OCI-LY1 (cell line): ENCODE results near the gene PLA2G2F.

Experiments
- H2AFZ ChIP-seq: fragments of 200-600 bp; sonication (generic), shearing (Covaris generic); 2 replicates; pipeline ENCODE4 v1.6.0; 2014; ENCODE audit warnings: antibody characterized with exemption, mild to moderate bottlenecking, low read length
- H3F3A ChIP-seq: fragments of 200-600 bp; sonication (generic), shearing (Covaris generic); 2 replicates; pipeline ENCODE4 v1.6.0; 2014; ENCODE audit warnings: mild to moderate bottlenecking, antibody characterized with exemption, low read length, moderate library complexity; ENCODE audit not compliant: insufficient read depth
- H3K27ac ChIP-seq: fragments of 200-600 bp; sonication (generic); 2 replicates; pipeline ENCODE4 v1.5.1; 2014; ENCODE audit warnings: low read length, mixed run types, mild to moderate bottlenecking, low read depth; ENCODE audit not compliant: poor library complexity, severe bottlenecking
- H3K27me3 ChIP-seq: fragments of 200-600 bp; sonication (generic); 2 replicates; pipeline ENCODE4 v1.6.0; 2014; ENCODE audit warnings: antibody characterized with exemption, mild to moderate bottlenecking, low read length, moderate library complexity; ENCODE audit not compliant: insufficient read depth
- H3K36me3 ChIP-seq: fragments of 200-600 bp; sonication (generic); 2 replicates; pipeline ENCODE4 v1.6.1; 2014; ENCODE audit warnings: mild to moderate bottlenecking, antibody characterized with exemption, low read length, moderate library complexity, mixed read lengths; ENCODE audit not compliant: insufficient read depth
- H3K4me1 ChIP-seq: fragments of 200-600 bp; sonication (generic); 2 replicates; pipeline ENCODE4 v1.5.1; 2014; ENCODE audit warnings: mild to moderate bottlenecking, low read length, moderate library complexity; ENCODE audit not compliant: insufficient read depth, severe bottlenecking
- H3K4me2 ChIP-seq: fragments of 200-600 bp; sonication (generic), shearing (Covaris generic); 2 replicates; pipeline ENCODE4 v1.6.1; 2014; ENCODE audit warnings: low read length
- H3K4me3 ChIP-seq: fragments of 200-600 bp; sonication (generic); 2 replicates; pipeline ENCODE4 v1.5.1; 2014; ENCODE audit warnings: low read length, low read depth, mild to moderate bottlenecking, mixed read lengths; ENCODE audit not compliant: poor library complexity, severe bottlenecking
- H3K79me2 ChIP-seq: fragments of 200-600 bp; shearing (Covaris generic); 2 replicates; pipeline ENCODE4 v1.6.1; 2016; ENCODE audit warnings: mixed run types, low read length, mixed read lengths; ENCODE audit not compliant: insufficient read depth
- H3K9ac ChIP-seq: fragments of 200-600 bp; sonication (generic), shearing (Covaris generic); 2 replicates; pipeline ENCODE4 v1.6.1; 2014; ENCODE audit warnings: mild to moderate bottlenecking, low read length, mixed read lengths
- H3K9me2 ChIP-seq: fragments of 200-600 bp; sonication (generic), shearing (Covaris generic); 2 replicates; pipeline ENCODE4 v1.6.1; 2014; ENCODE audit warnings: low read depth, mild to moderate bottlenecking, low read length, mixed read lengths
- H3K9me3 ChIP-seq: fragments of 200-600 bp; shearing (Covaris generic); 2 replicates; pipeline ENCODE4 v1.6.1; 2014; ENCODE audit warnings: low read length, mixed read lengths
- H4K20me1 ChIP-seq: fragments of 200-600 bp; sonication (generic), shearing (Covaris generic); 2 replicates; pipeline ENCODE4 v1.6.0; 2016; ENCODE audit warnings: mild to moderate bottlenecking, low read length; ENCODE audit not compliant: insufficient read depth
- EZH2 ChIP-seq: fragments of 200-600 bp; sonication (generic), shearing (Covaris generic); IDR thresholded peaks from 2 replicates; pipeline ENCODE4 v1.8.0; 2017; ENCODE audit warnings: borderline replicate concordance, mixed run types, mild to moderate bottlenecking, antibody characterized with exemption, low read length, moderate library complexity, mixed read lengths
- TF ChIP-seq, protein P1 (sequence below): fragments of 200-600 bp; sonication (generic), shearing (Covaris generic); IDR thresholded peaks from 2 replicates; pipeline ENCODE4 v1.5.1; 2017; ENCODE audit warnings: mild to moderate bottlenecking, antibody characterized with exemption, low read length, moderate library complexity, mixed read lengths

Gene PLA2G2F

DNA sequence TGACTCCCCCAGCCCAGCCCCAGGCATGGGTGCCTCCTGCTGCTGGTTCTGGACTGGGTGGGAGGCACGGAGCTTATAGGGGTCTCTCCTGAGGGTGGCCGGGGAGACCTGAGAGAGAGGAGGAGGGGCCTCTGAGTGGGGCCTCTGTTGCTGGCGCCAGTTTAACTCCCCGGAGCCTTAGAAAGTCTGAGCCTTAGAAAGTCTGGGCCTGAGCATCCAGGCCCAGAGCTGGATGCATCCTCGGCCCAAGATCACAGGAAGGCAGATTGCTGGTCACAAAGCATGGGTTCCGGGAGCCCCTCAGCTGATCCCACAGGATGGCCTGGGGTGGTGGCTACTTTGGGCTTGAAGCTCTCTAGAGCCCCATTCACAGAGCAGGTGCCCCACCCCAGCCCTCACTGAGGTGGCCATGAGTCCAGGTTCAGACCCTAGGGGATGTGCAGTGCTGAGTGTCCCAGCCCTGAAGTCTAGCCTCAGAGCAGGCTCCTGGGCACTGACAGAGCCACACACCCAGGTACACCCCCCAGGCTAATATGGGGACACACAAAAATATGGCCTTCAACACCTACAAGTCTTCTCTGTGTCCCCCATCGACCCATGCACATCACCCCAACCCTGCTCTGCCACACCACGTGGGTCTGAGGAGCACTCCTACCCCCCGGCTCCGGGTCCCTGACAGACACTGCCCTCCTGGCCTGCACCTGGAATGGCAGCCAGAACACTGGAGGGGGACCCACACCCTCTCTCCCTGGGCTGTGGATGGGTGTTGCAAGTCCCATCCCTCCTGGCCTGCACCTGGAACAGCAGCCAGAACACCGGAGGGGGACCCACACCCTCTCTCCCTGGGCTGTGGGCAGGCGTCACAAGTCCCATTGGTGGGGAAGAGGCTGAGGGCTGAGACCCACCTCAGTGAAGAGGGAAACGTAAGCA, 9.7 kb downstream of the PLA2G2F start:
- Histone ChIP-seq H3F3A (no peaks in the 10 kb centered on the region), H3K79me2 (no peaks in the 10 kb centered on the region), H3K9me3 (no peaks in the 10 kb centered on the region), H3K9me2 (no peaks in the 10 kb centered on the region), H4K20me1 (no peaks in the 10 kb centered on the region), H2AFZ (no peak overlapping the region), H3K4me3 (no peak overlapping the region), H3K4me2 (no peak overlapping the region), H3K27ac (no peak overlapping the region), H3K27me3 (no peaks in the 10 kb centered on the region), H3K9ac (no peak overlapping the region), H3K36me3 (no peaks in the 10 kb centered on the region), H3K4me1 (peaks cover 6% of the 10 kb centered on the region)
- no peak for TF ChIP-seq EZH2
- TF ChIP-seq, protein P1, sequence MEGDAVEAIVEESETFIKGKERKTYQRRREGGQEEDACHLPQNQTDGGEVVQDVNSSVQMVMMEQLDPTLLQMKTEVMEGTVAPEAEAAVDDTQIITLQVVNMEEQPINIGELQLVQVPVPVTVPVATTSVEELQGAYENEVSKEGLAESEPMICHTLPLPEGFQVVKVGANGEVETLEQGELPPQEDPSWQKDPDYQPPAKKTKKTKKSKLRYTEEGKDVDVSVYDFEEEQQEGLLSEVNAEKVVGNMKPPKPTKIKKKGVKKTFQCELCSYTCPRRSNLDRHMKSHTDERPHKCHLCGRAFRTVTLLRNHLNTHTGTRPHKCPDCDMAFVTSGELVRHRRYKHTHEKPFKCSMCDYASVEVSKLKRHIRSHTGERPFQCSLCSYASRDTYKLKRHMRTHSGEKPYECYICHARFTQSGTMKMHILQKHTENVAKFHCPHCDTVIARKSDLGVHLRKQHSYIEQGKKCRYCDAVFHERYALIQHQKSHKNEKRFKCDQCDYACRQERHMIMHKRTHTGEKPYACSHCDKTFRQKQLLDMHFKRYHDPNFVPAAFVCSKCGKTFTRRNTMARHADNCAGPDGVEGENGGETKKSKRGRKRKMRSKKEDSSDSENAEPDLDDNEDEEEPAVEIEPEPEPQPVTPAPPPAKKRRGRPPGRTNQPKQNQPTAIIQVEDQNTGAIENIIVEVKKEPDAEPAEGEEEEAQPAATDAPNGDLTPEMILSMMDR = no peak

DNA sequence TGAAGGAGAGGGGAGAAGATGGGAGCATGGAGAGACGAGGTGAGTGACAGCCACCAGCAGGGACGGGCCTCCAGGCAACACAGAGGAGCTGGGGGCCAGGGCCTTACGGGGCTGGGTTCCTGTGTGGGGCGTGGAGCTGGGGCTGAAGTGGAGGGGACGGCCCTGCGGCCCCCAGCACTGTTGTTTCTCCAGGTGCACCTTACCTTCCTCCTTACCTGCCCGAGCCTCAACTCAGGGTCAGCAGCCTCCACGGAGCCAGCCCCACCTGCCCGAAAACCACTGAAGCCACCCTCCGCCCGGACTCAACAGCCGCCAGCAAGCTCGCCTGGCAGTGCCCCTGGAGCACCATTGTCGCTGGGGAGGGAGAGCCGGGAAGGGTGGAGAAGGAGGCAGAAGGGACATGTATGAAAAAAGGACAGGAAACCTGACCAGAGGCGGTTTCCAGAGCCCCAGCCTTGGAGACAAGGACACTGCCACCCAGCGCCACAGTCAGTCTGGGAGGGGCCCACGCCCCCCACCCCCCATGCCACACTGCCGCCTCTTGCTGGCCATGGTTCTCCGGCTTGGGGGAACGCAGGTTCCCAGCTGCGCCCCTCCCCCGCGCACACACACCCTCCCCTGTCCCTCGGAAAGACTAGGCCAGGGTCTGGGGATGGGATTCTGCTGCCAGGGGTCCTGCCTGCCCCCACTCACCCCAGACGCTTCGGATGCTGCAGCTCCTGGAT, 10.6 kb downstream of the PLA2G2F start:
- H3K9me3 ChIP-seq = no peaks in the 10 kb centered on the region
- TF ChIP-seq EZH2 = no peak
- TF ChIP-seq, protein P1 = no peak
- H4K20me1 ChIP-seq = no peaks in the 10 kb centered on the region
- no peaks in the 10 kb centered on the region for H3F3A ChIP-seq
- H3K36me3 ChIP-seq = no peaks in the 10 kb centered on the region
- no peak overlapping the region for H3K4me2 ChIP-seq
- no peak overlapping the region for H2AFZ ChIP-seq
- no peak overlapping the region for H3K4me3 ChIP-seq
- no peak overlapping the region for H3K27ac ChIP-seq
- no peaks in the 10 kb centered on the region for H3K27me3 ChIP-seq
- H3K9me2 ChIP-seq = no peaks in the 10 kb centered on the region
- peaks cover 6% of the 10 kb centered on the region for H3K4me1 ChIP-seq
- no peaks in the 10 kb centered on the region for H3K79me2 ChIP-seq
- no peak overlapping the region for H3K9ac ChIP-seq

- H3K4me3 ChIP-seq = no peak overlapping the region
- H3K27me3 ChIP-seq = no peaks in the 10 kb centered on the region
- H3K9me3 ChIP-seq = no peaks in the 10 kb centered on the region
- no peak overlapping the region for H3K4me2 ChIP-seq
- no peaks in the 10 kb centered on the region for H3K36me3 ChIP-seq
- H3K4me1 ChIP-seq = peaks cover 6% of the 10 kb centered on the region
- no peaks in the 10 kb centered on the region for H3F3A ChIP-seq
- no peaks in the 10 kb centered on the region for H4K20me1 ChIP-seq
- no peak overlapping the region for H3K9ac ChIP-seq
- no peak overlapping the region for H2AFZ ChIP-seq
- H3K27ac ChIP-seq = no peak overlapping the region
- H3K79me2 ChIP-seq = no peaks in the 10 kb centered on the region
- no peak for TF ChIP-seq EZH2
- H3K9me2 ChIP-seq = no peaks in the 10 kb centered on the region
Measured at GRCh38 chr1:20150326-20150705, 11.2 kb downstream of the PLA2G2F start.
